ENCODE results near the gene MOK. TPM values are rescaled to one million over a fixed set of nuclear protein-coding genes. Genes with fewer than 3 reads are reported as not detected.
A peak's percentile ranks its signal among the peaks of the same experiment; 100 is the strongest.

Gene MOK
- total RNA-seq, 4 donors from 2014 or later, result 3.0 to 16.0 (median 11.1) TPM

DNA sequence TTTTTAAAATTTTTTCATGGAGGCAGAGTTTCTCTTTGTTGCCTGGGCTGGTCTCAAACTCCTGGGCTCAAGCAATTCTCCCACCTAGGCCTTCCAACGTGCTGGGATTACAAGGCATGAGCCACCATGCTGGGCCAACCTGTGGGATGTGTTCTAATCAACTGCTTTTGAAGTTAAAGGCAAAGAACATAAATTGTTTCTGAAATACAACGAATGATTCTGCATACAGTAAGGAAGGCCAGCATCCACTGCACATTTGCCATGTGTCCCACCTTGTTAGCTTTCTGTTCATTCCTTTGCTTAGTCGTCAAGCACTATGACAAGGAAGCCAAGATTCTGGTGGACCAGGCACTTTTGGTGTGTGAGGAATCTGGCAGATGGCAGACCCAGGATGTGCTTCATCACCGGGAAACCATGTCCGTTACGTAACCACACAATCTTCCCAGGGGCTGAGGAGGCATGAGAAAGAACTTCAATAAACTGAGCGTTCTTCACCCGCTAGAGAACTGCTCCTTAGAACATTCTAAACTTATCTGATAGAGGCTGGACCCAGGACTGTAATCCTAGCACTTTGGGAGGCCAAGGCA, 24.5 kb downstream of the MOK start:
- no peaks in the 10 kb centered on the region for H3K27me3 ChIP-seq
- in situ Hi-C loops (cut with MboI; ENCODE audit: low pct_ligation_motif_present in 1 of 4, low pct_unique_long_range_greater_than_20kb in 1 of 4, low sequenced_read_pairs in 3 of 4) (no loop called here), intact Hi-C loops (cut with DNase I; ENCODE audit: low total_unique reads) (no loop called here)
- no peak overlapping the region for H3K27ac ChIP-seq
- no peak for DNase-seq
- WGBS, 2 donors (ENCODE audit: low coverage in 1 of 2), result 70 to 94% methylated on average over 2 to 8 of the region's 8 CpGs
- H3K4me1 ChIP-seq, result peaks cover 0 to 5% (median 0%) of the 10 kb centered on the region in 4 donors
- H3K36me3 ChIP-seq, result no peaks in the 10 kb centered on the region
- H3K9me3 ChIP-seq, result no peaks in the 10 kb centered on the region
- no peak for TF ChIP-seq POLR2AphosphoS5 (IDR thresholded peaks at IDR 0.05)
- no peak for TF ChIP-seq EP300 (IDR thresholded peaks at IDR 0.05; ENCODE audit: low read depth)
- TF ChIP-seq POLR2A (IDR thresholded peaks at IDR 0.05), result no peak
- TF ChIP-seq, protein P1, sequence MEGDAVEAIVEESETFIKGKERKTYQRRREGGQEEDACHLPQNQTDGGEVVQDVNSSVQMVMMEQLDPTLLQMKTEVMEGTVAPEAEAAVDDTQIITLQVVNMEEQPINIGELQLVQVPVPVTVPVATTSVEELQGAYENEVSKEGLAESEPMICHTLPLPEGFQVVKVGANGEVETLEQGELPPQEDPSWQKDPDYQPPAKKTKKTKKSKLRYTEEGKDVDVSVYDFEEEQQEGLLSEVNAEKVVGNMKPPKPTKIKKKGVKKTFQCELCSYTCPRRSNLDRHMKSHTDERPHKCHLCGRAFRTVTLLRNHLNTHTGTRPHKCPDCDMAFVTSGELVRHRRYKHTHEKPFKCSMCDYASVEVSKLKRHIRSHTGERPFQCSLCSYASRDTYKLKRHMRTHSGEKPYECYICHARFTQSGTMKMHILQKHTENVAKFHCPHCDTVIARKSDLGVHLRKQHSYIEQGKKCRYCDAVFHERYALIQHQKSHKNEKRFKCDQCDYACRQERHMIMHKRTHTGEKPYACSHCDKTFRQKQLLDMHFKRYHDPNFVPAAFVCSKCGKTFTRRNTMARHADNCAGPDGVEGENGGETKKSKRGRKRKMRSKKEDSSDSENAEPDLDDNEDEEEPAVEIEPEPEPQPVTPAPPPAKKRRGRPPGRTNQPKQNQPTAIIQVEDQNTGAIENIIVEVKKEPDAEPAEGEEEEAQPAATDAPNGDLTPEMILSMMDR (IDR thresholded peaks at IDR 0.05), result no peak
- no peak overlapping the region for H3K4me3 ChIP-seq

DNA sequence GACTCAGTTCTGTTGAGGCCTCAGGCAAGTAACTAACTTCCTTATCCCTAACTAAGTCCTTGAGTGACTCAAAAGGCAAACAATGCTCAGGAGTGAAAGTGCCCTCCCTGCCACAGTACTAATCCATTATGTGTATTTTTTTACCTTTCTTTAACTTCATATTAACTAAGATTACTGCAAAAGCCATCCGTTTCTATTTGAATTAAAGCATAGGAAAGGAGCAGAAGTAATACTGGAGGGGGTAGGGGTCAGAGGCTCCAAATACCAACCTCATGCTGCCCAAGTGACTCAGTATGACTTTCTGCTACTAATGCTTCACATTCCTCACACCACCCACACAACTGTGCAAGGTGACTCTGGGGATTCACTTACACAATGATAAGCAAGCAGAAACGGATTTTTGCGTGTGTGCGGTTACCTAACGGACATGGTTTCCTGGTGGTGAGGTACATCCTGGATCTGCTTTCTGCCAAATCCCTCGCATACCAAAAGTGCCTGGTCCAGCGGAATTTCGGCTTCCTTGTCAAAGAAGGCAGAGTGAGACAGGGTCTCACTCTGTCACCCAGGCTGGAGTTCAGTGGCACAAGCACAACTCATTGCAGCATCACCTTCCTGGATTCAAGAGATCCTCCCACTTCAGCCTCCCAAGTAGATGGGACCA, 25.1 kb downstream of the MOK start:
- no peak for DNase-seq
- 71 to 86% methylated on average over 1 to 8 of the region's 8 CpGs for WGBS, 2 donors (ENCODE audit: low coverage in 1 of 2)
- H3K9me3 ChIP-seq, result no peaks in the 10 kb centered on the region
- TF ChIP-seq POLR2A (IDR thresholded peaks at IDR 0.05) (no peak), EP300 (IDR thresholded peaks at IDR 0.05; ENCODE audit: low read depth) (no peak), POLR2AphosphoS5 (IDR thresholded peaks at IDR 0.05) (no peak)
- TF ChIP-seq, protein P1 (IDR thresholded peaks at IDR 0.05), result no peak
- peaks cover 0 to 5% (median 0%) of the 10 kb centered on the region in 4 donors for H3K4me1 ChIP-seq
- intact Hi-C loops (cut with DNase I; ENCODE audit: low total_unique reads) (no loop called here), in situ Hi-C loops (cut with MboI; ENCODE audit: low pct_ligation_motif_present in 1 of 4, low pct_unique_long_range_greater_than_20kb in 1 of 4, low sequenced_read_pairs in 3 of 4) (no loop called here)
- no peak overlapping the region for H3K4me3 ChIP-seq
- H3K36me3 ChIP-seq, result no peaks in the 10 kb centered on the region
- H3K27me3 ChIP-seq, result no peaks in the 10 kb centered on the region
- H3K27ac ChIP-seq, result peak overlapping the region in 1 of 4 donors; percentile 12

DNA sequence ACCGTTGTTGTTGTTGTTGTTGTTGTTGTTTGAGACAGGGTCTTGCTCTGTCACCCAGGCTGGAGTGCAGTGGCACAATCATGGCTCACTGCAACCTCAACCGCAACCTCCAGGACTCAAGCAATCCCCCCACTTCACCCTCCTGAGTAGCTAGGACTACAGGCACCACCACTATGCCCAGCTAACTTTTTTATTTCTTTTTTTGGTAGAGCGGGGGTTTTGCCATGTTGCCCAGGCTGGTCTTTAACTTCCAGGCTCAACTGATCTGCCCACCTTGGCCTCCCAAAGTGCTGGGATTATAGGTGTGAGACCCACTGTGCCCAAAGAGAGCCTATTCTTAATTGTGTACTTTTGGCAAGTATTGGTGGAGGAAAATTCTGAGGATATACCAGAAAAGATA, 25.7 kb downstream of the MOK start:
- H3K4me1 ChIP-seq, result peaks cover 0 to 5% (median 0%) of the 10 kb centered on the region in 4 donors
- intact Hi-C loops (cut with DNase I; ENCODE audit: low total_unique reads), result no loop called here
- H3K27me3 ChIP-seq, result no peaks in the 10 kb centered on the region
- H3K4me3 ChIP-seq, result no peak overlapping the region
- TF ChIP-seq POLR2A (IDR thresholded peaks at IDR 0.05) (no peak), EP300 (IDR thresholded peaks at IDR 0.05; ENCODE audit: low read depth) (no peak), POLR2AphosphoS5 (IDR thresholded peaks at IDR 0.05) (no peak)
- TF ChIP-seq, protein P1 (IDR thresholded peaks at IDR 0.05), result no peak
- peak overlapping the region in 1 of 4 donors; percentile 12 for H3K27ac ChIP-seq
- WGBS, 2 donors (ENCODE audit: low coverage in 1 of 2), result 92 to 95% methylated on average over 3 of the region's 3 CpGs
- no peaks in the 10 kb centered on the region for H3K9me3 ChIP-seq
- H3K36me3 ChIP-seq, result no peaks in the 10 kb centered on the region
- no peak for DNase-seq
- in situ Hi-C loops (cut with MboI; ENCODE audit: low pct_ligation_motif_present in 1 of 4, low pct_unique_long_range_greater_than_20kb in 1 of 4, low sequenced_read_pairs in 3 of 4), result no loop called here

DNA sequence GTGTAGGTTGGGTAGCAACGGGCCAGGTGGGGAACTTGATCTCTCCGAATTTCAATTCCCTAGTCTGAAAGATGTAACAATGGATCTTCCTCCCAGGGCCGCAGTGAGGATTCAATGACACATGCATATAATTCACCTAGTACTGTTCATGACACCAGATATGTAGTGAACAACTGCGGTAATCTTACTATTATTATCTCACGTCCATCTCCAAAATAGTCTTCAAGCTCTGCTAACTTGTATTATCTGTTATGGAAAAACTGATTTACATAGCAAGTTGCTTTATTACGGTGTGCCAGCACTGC, 26.4 kb downstream of the MOK start:
- in situ Hi-C loops (cut with MboI; ENCODE audit: low pct_ligation_motif_present in 1 of 4, low pct_unique_long_range_greater_than_20kb in 1 of 4, low sequenced_read_pairs in 3 of 4), result no loop called here
- Histone ChIP-seq H3K4me3 (no peak overlapping the region), H3K27ac (no peak overlapping the region), H3K27me3 (no peaks in the 10 kb centered on the region), H3K4me1 (peaks cover 0 to 5% (median 0%) of the 10 kb centered on the region in 4 donors), H3K9me3 (no peaks in the 10 kb centered on the region), H3K36me3 (no peaks in the 10 kb centered on the region)
- TF ChIP-seq EP300 (IDR thresholded peaks at IDR 0.05; ENCODE audit: low read depth) (no peak), POLR2AphosphoS5 (IDR thresholded peaks at IDR 0.05) (no peak), POLR2A (IDR thresholded peaks at IDR 0.05) (no peak)
- TF ChIP-seq, protein P1 (IDR thresholded peaks at IDR 0.05), result no peak
- 84 to 90% methylated on average over 6 of the region's 6 CpGs for WGBS, 2 donors (ENCODE audit: low coverage in 1 of 2)
- intact Hi-C loops (cut with DNase I; ENCODE audit: low total_unique reads), result no loop called here
- no peak for DNase-seq
